Measurements from ENCODE around the gene FYN. TPM values are rescaled to one million over a fixed set of nuclear protein-coding genes. Genes with fewer than 3 reads are reported as not detected.
"Not testable (repeated sequence)": the region's sequence is repeated elsewhere in the genome, so short reads cannot be mapped to it uniquely, and the experiment has no call there.

Gene FYN
- total and polyA plus RNA-seq, 2 donors = 93.9 to 97.6 TPM

- no peak for DNase-seq (ENCODE audit: low read depth in 6 of 9, low spot score in 9 of 9)
- Histone ChIP-seq H3K27me3 (ENCODE audit: control insufficient read depth in 2 of 2, insufficient read depth in 1 of 2, low read length in 1 of 2) (no peaks in the 10 kb centered on the region), H3K4me3 (ENCODE audit: low read length in 2 of 2) (no peak overlapping the region), H3K4me1 (ENCODE audit: control insufficient read depth in 2 of 2, insufficient read depth in 2 of 2, low read length in 2 of 2) (peaks cover 0 to 2% of the 10 kb centered on the region in 2 donors), H3K9me3 (ENCODE audit: control insufficient read depth in 2 of 2, insufficient read depth in 1 of 2, low read length in 1 of 2) (no peaks in the 10 kb centered on the region), H3K36me3 (ENCODE audit: control insufficient read depth in 2 of 2, insufficient read depth in 2 of 2, low read length in 1 of 2) (peaks cover 3 to 7% of the 10 kb centered on the region in 2 donors), H3K27ac (ENCODE audit: low read depth in 1 of 2, low read length in 1 of 2) (peak overlapping the region in 1 of 2 donors; percentile 8)
- 93% methylated on average over 1 of the region's 1 CpG for WGBS
These were observed 84.6 kb downstream of the FYN start for GRCh38 chr6:111788379-111789276.

GRCh38 chr6:111786151-111786550, 87.1 kb downstream of the FYN start:
- H3K4me3 ChIP-seq (ENCODE audit: low read length in 2 of 2); H3K36me3 ChIP-seq (ENCODE audit: control insufficient read depth in 2 of 2, insufficient read depth in 2 of 2, low read length in 1 of 2); DNase-seq (ENCODE audit: low read depth in 6 of 9, low spot score in 9 of 9); H3K27me3 ChIP-seq (ENCODE audit: control insufficient read depth in 2 of 2, insufficient read depth in 1 of 2, low read length in 1 of 2); H3K9me3 ChIP-seq (ENCODE audit: control insufficient read depth in 2 of 2, insufficient read depth in 1 of 2, low read length in 1 of 2); H3K27ac ChIP-seq (ENCODE audit: low read depth in 1 of 2, low read length in 1 of 2); H3K4me1 ChIP-seq (ENCODE audit: control insufficient read depth in 2 of 2, insufficient read depth in 2 of 2, low read length in 2 of 2): not testable (repeated sequence)
- WGBS = over 99% methylated on average over 2 of the region's 2 CpGs

GRCh38 chr6:111784433-111784832, 88.8 kb downstream of the FYN start:
- DNase-seq (ENCODE audit: low read depth in 6 of 9, low spot score in 9 of 9) = no peak
- no peaks in the 10 kb centered on the region for H3K9me3 ChIP-seq (ENCODE audit: control insufficient read depth in 2 of 2, insufficient read depth in 1 of 2, low read length in 1 of 2)
- no peaks in the 10 kb centered on the region for H3K4me1 ChIP-seq (ENCODE audit: control insufficient read depth in 2 of 2, insufficient read depth in 2 of 2, low read length in 2 of 2)
- H3K36me3 ChIP-seq (ENCODE audit: control insufficient read depth in 2 of 2, insufficient read depth in 2 of 2, low read length in 1 of 2) = peaks cover 3 to 12% of the 10 kb centered on the region in 2 donors
- no peaks in the 10 kb centered on the region for H3K27me3 ChIP-seq (ENCODE audit: control insufficient read depth in 2 of 2, insufficient read depth in 1 of 2, low read length in 1 of 2)
- no peak overlapping the region for H3K27ac ChIP-seq (ENCODE audit: low read depth in 1 of 2, low read length in 1 of 2)
- no peak overlapping the region for H3K4me3 ChIP-seq (ENCODE audit: low read length in 2 of 2)
- 62% methylated on average over 2 of the region's 2 CpGs for WGBS

- Histone ChIP-seq H3K4me3 (ENCODE audit: low read length in 2 of 2) (no peak overlapping the region), H3K4me1 (ENCODE audit: control insufficient read depth in 2 of 2, insufficient read depth in 2 of 2, low read length in 2 of 2) (no peaks in the 10 kb centered on the region), H3K36me3 (ENCODE audit: control insufficient read depth in 2 of 2, insufficient read depth in 2 of 2, low read length in 1 of 2) (peaks cover 7 to 23% of the 10 kb centered on the region in 2 donors), H3K27me3 (ENCODE audit: control insufficient read depth in 2 of 2, insufficient read depth in 1 of 2, low read length in 1 of 2) (no peaks in the 10 kb centered on the region), H3K27ac (ENCODE audit: low read depth in 1 of 2, low read length in 1 of 2) (no peak overlapping the region), H3K9me3 (ENCODE audit: control insufficient read depth in 2 of 2, insufficient read depth in 1 of 2, low read length in 1 of 2) (no peaks in the 10 kb centered on the region)
- 96% methylated on average over 3 of the region's 3 CpGs for whole genome bisulfite sequencing
- DNase-seq (ENCODE audit: low read depth in 6 of 9, low spot score in 9 of 9) = no peak
These were observed 90.3 kb downstream of the FYN start for GRCh38 chr6:111782887-111783466.

GRCh38 chr6:111782192-111782809, 91.0 kb downstream of the FYN start:
- H3K4me1 ChIP-seq (ENCODE audit: control insufficient read depth in 2 of 2, insufficient read depth in 2 of 2, low read length in 2 of 2) = no peaks in the 10 kb centered on the region
- peaks cover 8 to 26% of the 10 kb centered on the region in 2 donors for H3K36me3 ChIP-seq (ENCODE audit: control insufficient read depth in 2 of 2, insufficient read depth in 2 of 2, low read length in 1 of 2)
- H3K27ac ChIP-seq (ENCODE audit: low read depth in 1 of 2, low read length in 1 of 2) = no peak overlapping the region
- H3K9me3 ChIP-seq (ENCODE audit: control insufficient read depth in 2 of 2, insufficient read depth in 1 of 2, low read length in 1 of 2) = no peaks in the 10 kb centered on the region
- DNase-seq (ENCODE audit: low read depth in 6 of 9, low spot score in 9 of 9) = no peak
- no peaks in the 10 kb centered on the region for H3K27me3 ChIP-seq (ENCODE audit: control insufficient read depth in 2 of 2, insufficient read depth in 1 of 2, low read length in 1 of 2)
- 98% methylated on average over 5 of the region's 5 CpGs for WGBS
- H3K4me3 ChIP-seq (ENCODE audit: low read length in 2 of 2) = no peak overlapping the region

GRCh38 chr6:111781041-111781708, 92.1 kb downstream of the FYN start:
- Histone ChIP-seq H3K27me3 (ENCODE audit: control insufficient read depth in 2 of 2, insufficient read depth in 1 of 2, low read length in 1 of 2) (no peaks in the 10 kb centered on the region), H3K36me3 (ENCODE audit: control insufficient read depth in 2 of 2, insufficient read depth in 2 of 2, low read length in 1 of 2) (peaks cover 8 to 33% of the 10 kb centered on the region in 2 donors), H3K9me3 (ENCODE audit: control insufficient read depth in 2 of 2, insufficient read depth in 1 of 2, low read length in 1 of 2) (no peaks in the 10 kb centered on the region), H3K4me1 (ENCODE audit: control insufficient read depth in 2 of 2, insufficient read depth in 2 of 2, low read length in 2 of 2) (no peaks in the 10 kb centered on the region), H3K4me3 (ENCODE audit: low read length in 2 of 2) (no peak overlapping the region), H3K27ac (ENCODE audit: low read depth in 1 of 2, low read length in 1 of 2) (no peak overlapping the region)
- no peak for DNase-seq (ENCODE audit: low read depth in 6 of 9, low spot score in 9 of 9)
- WGBS = 94% methylated on average over 11 of the region's 11 CpGs

- peaks cover 8 to 41% of the 10 kb centered on the region in 2 donors for H3K36me3 ChIP-seq (ENCODE audit: control insufficient read depth in 2 of 2, insufficient read depth in 2 of 2, low read length in 1 of 2)
- no peaks in the 10 kb centered on the region for H3K27me3 ChIP-seq (ENCODE audit: control insufficient read depth in 2 of 2, insufficient read depth in 1 of 2, low read length in 1 of 2)
- H3K9me3 ChIP-seq (ENCODE audit: control insufficient read depth in 2 of 2, insufficient read depth in 1 of 2, low read length in 1 of 2) = no peaks in the 10 kb centered on the region
- no peak overlapping the region for H3K4me3 ChIP-seq (ENCODE audit: low read length in 2 of 2)
- WGBS = 91% methylated on average over 5 of the region's 5 CpGs
- no peak overlapping the region for H3K27ac ChIP-seq (ENCODE audit: low read depth in 1 of 2, low read length in 1 of 2)
- DNase-seq (ENCODE audit: low read depth in 6 of 9, low spot score in 9 of 9) = no peak
- peaks cover 0 to 5% of the 10 kb centered on the region in 2 donors for H3K4me1 ChIP-seq (ENCODE audit: control insufficient read depth in 2 of 2, insufficient read depth in 2 of 2, low read length in 2 of 2)
These were observed 92.9 kb downstream of the FYN start for GRCh38 chr6:111780393-111780792.

- Histone ChIP-seq H3K27ac (ENCODE audit: low read depth in 1 of 2, low read length in 1 of 2) (no peak overlapping the region), H3K9me3 (ENCODE audit: control insufficient read depth in 2 of 2, insufficient read depth in 1 of 2, low read length in 1 of 2) (no peaks in the 10 kb centered on the region), H3K36me3 (ENCODE audit: control insufficient read depth in 2 of 2, insufficient read depth in 2 of 2, low read length in 1 of 2) (peaks cover 13 to 48% of the 10 kb centered on the region in 2 donors), H3K27me3 (ENCODE audit: control insufficient read depth in 2 of 2, insufficient read depth in 1 of 2, low read length in 1 of 2) (no peaks in the 10 kb centered on the region), H3K4me3 (ENCODE audit: low read length in 2 of 2) (no peak overlapping the region), H3K4me1 (ENCODE audit: control insufficient read depth in 2 of 2, insufficient read depth in 2 of 2, low read length in 2 of 2) (peaks cover 0 to 9% of the 10 kb centered on the region in 2 donors)
- 98% methylated on average over 2 of the region's 2 CpGs for WGBS
- no peak for DNase-seq (ENCODE audit: low read depth in 6 of 9, low spot score in 9 of 9)
These were observed 93.6 kb downstream of the FYN start for GRCh38 chr6:111779660-111780059.
